Adipose tissue (tissue), 3 donors: ENCODE results near the gene F8. TPM values are rescaled to one million over a fixed set of nuclear protein-coding genes. Genes with fewer than 3 reads are reported as not detected.
"Not testable (repeated sequence)": the region's sequence is repeated elsewhere in the genome, so short reads cannot be mapped to it uniquely, and the experiment has no call there.

Source experiments
- H3K27ac ChIP-seq: one replicate; pipeline ENCODE4 v1.5.1; 2013; ENCODE audit warnings: low read depth, low read length
- WGBS, 3 donors: extraction: QIAGEN DNeasy Blood & Tissue Kit; methylation state at CpG; one replicate each; pipeline ENCODE4 v1.1.7; 2013; 5-methylcytosine and 5-hydroxymethylcytosine counted together
- polyA plus RNA-seq, 3 donors: library from polyadenylated mRNA; stranded (reverse); fragments of 200-250 nt; gene quantifications; one replicate each; pipeline ENCODE4 v1.2.3, GENCODE V29; 2013
- donor health status: healthy with polysubstance abuse.
- donor health status: Bipolar disorder and iron deficiency.
- donor health status: healthy.

The F8 gene
- polyA plus RNA-seq, 3 donors = 5.1 to 26.7 (median 25.8) TPM

DNA sequence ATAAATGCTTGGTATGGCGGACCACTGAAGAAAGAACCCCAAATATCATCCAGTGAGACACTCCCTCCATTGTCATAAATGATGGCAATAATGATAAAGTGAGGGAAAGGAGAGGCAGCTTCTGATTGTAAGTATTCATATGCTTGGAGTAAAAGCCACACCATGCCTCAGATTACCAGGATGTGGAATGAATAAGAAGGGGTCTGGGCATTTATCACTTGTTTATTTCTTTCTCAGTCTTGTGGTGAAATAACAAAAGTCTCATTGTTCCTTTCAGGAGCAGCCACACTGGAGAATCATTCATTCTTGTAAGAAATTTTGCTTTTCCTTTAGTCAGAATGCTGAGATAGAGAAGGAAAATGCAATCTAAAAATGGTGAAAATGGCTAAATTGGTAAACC, 21.7 kb downstream of the F8 start:
- no peak overlapping the region for H3K27ac ChIP-seq
- 71 to 100% (median 96%) methylated on average over 1 of the region's 1 CpG for WGBS, 3 donors

DNA sequence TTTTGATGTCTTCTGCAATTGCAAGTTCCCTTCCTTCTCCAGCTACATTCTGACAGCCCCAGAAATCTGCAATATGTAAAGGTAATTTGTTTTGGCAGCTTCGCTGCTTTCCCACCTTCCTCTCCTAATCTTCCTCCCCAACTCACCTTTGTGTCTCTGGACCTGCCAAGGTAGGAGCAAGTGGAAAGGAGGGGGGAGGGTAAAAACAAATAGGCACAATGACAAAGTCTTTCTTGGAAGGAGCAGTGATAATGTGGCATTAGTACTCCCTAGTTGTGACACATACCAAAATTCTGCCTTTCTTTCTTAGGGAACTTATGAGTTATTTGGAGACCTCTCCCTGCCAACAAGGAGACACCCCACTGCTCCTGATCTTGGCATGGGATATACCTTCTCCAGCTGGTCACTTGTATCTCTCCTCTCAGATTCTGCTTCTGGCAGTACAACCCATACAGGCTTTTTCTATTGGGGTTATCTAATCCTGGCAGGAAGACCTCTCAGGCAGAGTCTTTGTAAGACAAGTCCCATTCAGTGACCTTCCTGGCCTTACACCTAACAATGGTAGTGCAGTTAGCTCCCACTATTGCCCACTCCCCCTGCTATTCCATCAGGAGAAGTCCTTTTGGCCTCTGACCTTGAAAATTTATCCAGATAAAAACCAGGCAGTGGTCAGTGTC, 24.2 kb downstream of the F8 start:
- WGBS, 3 donors = 56 to 91% (median 72%) methylated on average over 1 of the region's 1 CpG
- H3K27ac ChIP-seq = no peak overlapping the region

GRCh38 chrX:154991476-154991875, 31.0 kb downstream of the F8 start:
- WGBS, 3 donors = 92 to 100% (median 94%) methylated on average over 1 of the region's 1 CpG
- H3K27ac ChIP-seq = no peak overlapping the region

- no peak overlapping the region for H3K27ac ChIP-seq
- WGBS, 3 donors = 71 to 97% (median 94%) methylated on average over 3 of the region's 3 CpGs
These were observed 31.5 kb downstream of the F8 start for GRCh38 chrX:154991039-154991438.

- 65 to 95% (median 88%) methylated on average over 3 of the region's 3 CpGs for WGBS, 3 donors
- H3K27ac ChIP-seq = no peak overlapping the region
These were observed 32.0 kb downstream of the F8 start for GRCh38 chrX:154990496-154990895.

- H3K27ac ChIP-seq = no peak overlapping the region
- WGBS, 3 donors = 27 to 84% (median 69%) methylated on average over 3 of the region's 3 CpGs
These were observed 33.8 kb downstream of the F8 start for GRCh38 chrX:154988719-154989118.

DNA sequence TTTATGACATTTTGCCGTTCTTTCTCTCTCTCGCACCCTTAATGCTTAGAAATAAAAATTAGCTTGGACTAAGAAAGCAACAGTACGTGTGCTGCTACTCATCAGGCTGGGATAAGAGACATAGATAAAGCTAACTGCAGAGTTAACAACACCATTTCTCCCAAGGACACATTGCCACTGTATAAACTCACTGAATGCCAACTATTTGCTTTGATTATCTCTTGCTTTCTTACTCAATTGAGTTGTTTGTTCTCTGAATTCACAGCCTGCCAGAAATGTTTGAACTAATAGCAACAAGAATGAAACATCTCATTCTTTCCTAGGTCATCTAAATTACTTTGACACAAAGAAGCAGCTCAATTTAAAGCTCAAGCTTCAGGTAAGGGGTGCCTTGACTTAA, 34.6 kb downstream of the F8 start:
- H3K27ac ChIP-seq = no peak overlapping the region
- 37 to 90% (median 75%) methylated on average over 3 of the region's 3 CpGs for WGBS, 3 donors

GRCh38 chrX:154986826-154987575, 35.5 kb downstream of the F8 start:
- no peak overlapping the region for H3K27ac ChIP-seq
- WGBS, 3 donors = 41 to 56% (median 51%) methylated on average over 3 of the region's 3 CpGs

DNA sequence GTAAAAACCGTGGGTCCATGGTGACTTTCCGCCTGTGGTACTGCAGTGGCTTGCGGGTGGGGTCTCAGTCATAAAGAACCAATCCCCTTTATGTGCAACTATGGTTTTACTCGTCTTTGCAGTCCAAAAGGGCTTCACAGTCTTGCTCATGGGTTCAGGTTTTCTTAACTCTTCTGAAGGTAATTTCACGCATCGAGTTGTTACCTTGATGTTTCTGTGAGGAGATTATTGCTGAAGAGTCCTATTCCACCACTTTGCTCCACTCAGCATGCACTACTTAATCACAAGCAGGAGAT, 41.5 kb downstream of the F8 start:
- H3K27ac ChIP-seq = no peak overlapping the region
- WGBS, 3 donors = 18 to 27% (median 18%) methylated on average over 6 of the region's 6 CpGs

GRCh38 chrX:154980330-154981115, 42.0 kb downstream of the F8 start:
- 12 to 16% (median 13%) methylated on average over 11 of the region's 11 CpGs for WGBS, 3 donors
- H3K27ac ChIP-seq = no peak overlapping the region

DNA sequence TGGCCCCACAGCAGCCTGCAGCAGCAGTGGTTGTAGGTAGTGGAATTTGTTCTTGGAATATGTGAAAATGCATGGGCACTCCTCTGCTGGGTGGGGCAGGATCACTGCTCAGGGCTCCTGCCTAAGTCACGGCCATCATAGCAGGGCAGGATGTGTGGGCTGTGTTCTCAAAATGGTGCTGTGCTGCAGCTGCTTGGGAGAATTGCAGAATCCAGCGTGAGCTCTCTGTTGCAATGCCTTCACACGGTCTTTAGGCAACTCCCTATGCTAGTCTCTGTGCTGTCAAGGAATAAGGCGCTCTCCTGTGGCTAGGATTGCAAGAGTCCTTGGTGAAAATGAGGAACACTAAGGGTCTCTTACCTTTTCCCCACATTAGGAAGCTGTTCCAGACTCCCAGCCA, 42.9 kb downstream of the F8 start:
- WGBS, 3 donors = 51 to 88% (median 60%) methylated on average over 4 of the region's 4 CpGs
- no peak overlapping the region for H3K27ac ChIP-seq

DNA sequence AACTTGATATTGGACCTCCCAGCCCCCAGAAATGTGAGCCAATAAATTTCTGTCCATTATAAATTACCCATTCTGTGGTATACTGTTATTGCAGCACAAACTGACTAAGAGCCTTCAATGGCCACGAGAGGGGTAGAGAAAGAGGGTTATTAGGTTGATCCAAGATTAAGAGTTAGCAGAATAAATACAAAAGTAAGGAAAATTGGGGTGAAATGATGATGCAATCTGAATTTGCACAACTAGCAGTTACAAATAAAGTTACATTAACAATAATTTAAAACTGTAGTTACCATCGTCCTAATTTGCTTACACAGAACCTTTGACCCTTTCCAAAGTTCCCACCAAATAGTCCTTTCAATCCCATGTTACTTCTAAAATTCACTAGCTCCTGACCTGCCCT, 54.2 kb downstream of the F8 start:
- H3K27ac ChIP-seq = no peak overlapping the region
- 49 to 73% (median 68%) methylated on average over 2 of the region's 2 CpGs for WGBS, 3 donors

GRCh38 chrX:154967603-154968002, 54.9 kb downstream of the F8 start:
- 63 to 88% (median 73%) methylated on average over 1 of the region's 1 CpG for WGBS, 3 donors
- no peak overlapping the region for H3K27ac ChIP-seq

- no peak overlapping the region for H3K27ac ChIP-seq
These were observed 60.6 kb downstream of the F8 start for GRCh38 chrX:154961947-154962346.

- H3K27ac ChIP-seq = not testable (repeated sequence)
- 74 to 93% (median 83%) methylated on average over 2 to 3 of the region's 3 CpGs for WGBS, 3 donors
These were observed 66.7 kb downstream of the F8 start for GRCh38 chrX:154955799-154956198.

GRCh38 chrX:154939265-154939664, 83.3 kb downstream of the F8 start:
- 74 to 80% (median 80%) methylated on average over 6 to 9 of the region's 10 CpGs for WGBS, 3 donors
- H3K27ac ChIP-seq = not testable (repeated sequence)

DNA sequence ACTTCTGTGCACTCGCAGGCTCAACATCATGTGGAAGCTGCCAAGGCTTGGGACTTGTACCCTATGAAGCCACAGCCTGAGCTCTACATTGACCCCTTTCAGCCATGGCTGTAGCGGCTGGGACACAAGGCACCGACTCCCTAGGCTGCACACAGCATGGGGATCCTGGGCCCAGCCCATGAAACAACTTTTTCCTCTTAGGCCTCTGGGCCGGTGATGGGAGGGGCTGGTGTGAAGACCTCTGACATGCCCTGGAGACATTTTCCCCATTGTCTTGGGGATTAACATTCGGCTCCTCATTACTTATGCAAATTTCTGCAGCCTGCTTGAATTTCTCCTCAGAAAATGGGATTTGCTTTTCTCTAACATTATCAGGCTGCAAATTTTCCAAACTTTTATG, 97.8 kb downstream of the F8 start:
- 80 to 94% (median 90%) methylated on average over 5 of the region's 5 CpGs for WGBS, 3 donors
- H3K27ac ChIP-seq = not testable (repeated sequence)

- WGBS, 3 donors = 4 to 10% (median 6%) methylated on average over 5 of the region's 5 CpGs
- H3K27ac ChIP-seq = no peak overlapping the region
These were observed 104.5 kb downstream of the F8 start for GRCh38 chrX:154918060-154918483.

GRCh38 chrX:154914052-154914451, 108.5 kb downstream of the F8 start:
- WGBS, 3 donors = 57 to 91% (median 82%) methylated on average over 2 of the region's 2 CpGs
- H3K27ac ChIP-seq = no peak overlapping the region
